ENCODE data around the gene WIPF2.

Gene WIPF2

GRCh38 chr17:40312893-40313667, 94.0 kb downstream of the WIPF2 start:
- TF ChIP-seq CTCF (conservative IDR thresholded peaks at IDR 0.05) (no peak), ZFX (IDR thresholded peaks at IDR 0.05) (no peak)
- 0 out of 2 replicates have a peak overlapping the region, but pooled peaks have one; percentile 39 for H3K27ac ChIP-seq

- TF ChIP-seq CTCF (conservative IDR thresholded peaks at IDR 0.05) (no peak), ZFX (IDR thresholded peaks at IDR 0.05) (no peak)
- H3K27ac ChIP-seq = peak overlapping the region; percentile 39
These were observed 94.8 kb downstream of the WIPF2 start for GRCh38 chr17:40313668-40314583.

- H3K27ac ChIP-seq = peak overlapping the region; percentile 39
These were observed 95.5 kb downstream of the WIPF2 start for GRCh38 chr17:40314584-40314956.

GRCh38 chr17:40315206-40315605, 96.1 kb downstream of the WIPF2 start:
- TF ChIP-seq CTCF (conservative IDR thresholded peaks at IDR 0.05) = no peak
- TF ChIP-seq ZFX (IDR thresholded peaks at IDR 0.05) = no peak
- no peak overlapping the region for H3K27ac ChIP-seq

More at GRCh38 chr17:40314584-40314956, 95.5 kb downstream of the WIPF2 start:
- TF ChIP-seq CTCF (conservative IDR thresholded peaks at IDR 0.05) = no peak
- no peak for TF ChIP-seq ZFX (IDR thresholded peaks at IDR 0.05)

GRCh38 chr17:40315678-40316570, 96.8 kb downstream of the WIPF2 start:
- TF ChIP-seq ZFX (IDR thresholded peaks at IDR 0.05) (no peak), CTCF (conservative IDR thresholded peaks at IDR 0.05) (no peak)
- H3K27ac ChIP-seq = peak overlapping the region; percentile 84; the same call in 1 of the 2 replicates

- H3K27ac ChIP-seq = peak overlapping the region; percentile 84
- TF ChIP-seq ZFX (IDR thresholded peaks at IDR 0.05) = no peak
- TF ChIP-seq CTCF (conservative IDR thresholded peaks at IDR 0.05) = no peak
These were observed 97.7 kb downstream of the WIPF2 start for GRCh38 chr17:40316571-40317344.

Data from C4-2B (cell line).